ENCODE results near the gene ACOT7.

- no peak for TF ChIP-seq CTCF (IDR thresholded peaks at IDR 0.05; ENCODE audit: insufficient read depth, low read length, poor library complexity, severe bottlenecking)
- TF ChIP-seq EZH2phosphoT487 (conservative IDR thresholded peaks at IDR 0.05; ENCODE audit: low read length), result no peak
These were observed 34.1 kb upstream of the ACOT7 start for GRCh38 chr1:6427441-6428390.

All from SU-DHL-6 (cell line).